GM19035 (cell line): Measurements from ENCODE around the gene BAIAP3.

Source experiments
- ATAC-seq: cut with Tn5 transposase; IDR thresholded peaks from one replicate; pipeline ENCODE4 v1.9.1; 2021; ENCODE audit not compliant: unreplicated experiment

The BAIAP3 gene

GRCh38 chr16:1362807-1363206 is 29.4 kb downstream of the BAIAP3 start:
- ATAC-seq, result no peak

- ATAC-seq, result no peak
Measured at GRCh38 chr16:1363501-1364041, 30.1 kb downstream of the BAIAP3 start.

- ATAC-seq, result no peak
Measured at GRCh38 chr16:1364510-1364909, 31.1 kb downstream of the BAIAP3 start.

- ATAC-seq, result no peak
Measured at GRCh38 chr16:1366060-1366711, 32.7 kb downstream of the BAIAP3 start.

GRCh38 chr16:1366712-1367299 is 33.4 kb downstream of the BAIAP3 start:
- ATAC-seq, result no peak

- no peak for ATAC-seq
Measured at GRCh38 chr16:1367486-1368174, 34.2 kb downstream of the BAIAP3 start.

GRCh38 chr16:1371054-1371978 is 37.9 kb downstream of the BAIAP3 start:
- ATAC-seq, result no peak

GRCh38 chr16:1372292-1372950 is 39.0 kb downstream of the BAIAP3 start:
- ATAC-seq, result no peak

GRCh38 chr16:1374418-1375297 is 41.2 kb downstream of the BAIAP3 start:
- no peak for ATAC-seq

- ATAC-seq, result no peak
Measured at GRCh38 chr16:1375298-1375640, 41.8 kb downstream of the BAIAP3 start.

- ATAC-seq, result no peak
Measured at GRCh38 chr16:1375741-1376410, 42.4 kb downstream of the BAIAP3 start.

GRCh38 chr16:1377406-1378010 is 44.1 kb downstream of the BAIAP3 start:
- ATAC-seq, result no peak

- no peak for ATAC-seq
Measured at GRCh38 chr16:1378087-1378803, 44.8 kb downstream of the BAIAP3 start.

GRCh38 chr16:1378804-1379303 is 45.4 kb downstream of the BAIAP3 start:
- ATAC-seq, result peak; percentile 43

GRCh38 chr16:1379304-1380076 is 46.0 kb downstream of the BAIAP3 start:
- peak; percentile 62 for ATAC-seq

- ATAC-seq, result no peak
Measured at GRCh38 chr16:1380195-1380594, 46.8 kb downstream of the BAIAP3 start.
